Amniotic epithelial cell (primary cell): ENCODE results near the gene KIF17.
"Not testable (repeated sequence)": the region's sequence is repeated elsewhere in the genome, so short reads cannot be mapped to it uniquely, and the experiment has no call there.

ENCODE experiments used
- DNase-seq: peaks from one replicate; pipeline ENCODE4 v3.0.0-alpha.2; 2010; ENCODE audit warnings: low read depth

Gene KIF17

DNA sequence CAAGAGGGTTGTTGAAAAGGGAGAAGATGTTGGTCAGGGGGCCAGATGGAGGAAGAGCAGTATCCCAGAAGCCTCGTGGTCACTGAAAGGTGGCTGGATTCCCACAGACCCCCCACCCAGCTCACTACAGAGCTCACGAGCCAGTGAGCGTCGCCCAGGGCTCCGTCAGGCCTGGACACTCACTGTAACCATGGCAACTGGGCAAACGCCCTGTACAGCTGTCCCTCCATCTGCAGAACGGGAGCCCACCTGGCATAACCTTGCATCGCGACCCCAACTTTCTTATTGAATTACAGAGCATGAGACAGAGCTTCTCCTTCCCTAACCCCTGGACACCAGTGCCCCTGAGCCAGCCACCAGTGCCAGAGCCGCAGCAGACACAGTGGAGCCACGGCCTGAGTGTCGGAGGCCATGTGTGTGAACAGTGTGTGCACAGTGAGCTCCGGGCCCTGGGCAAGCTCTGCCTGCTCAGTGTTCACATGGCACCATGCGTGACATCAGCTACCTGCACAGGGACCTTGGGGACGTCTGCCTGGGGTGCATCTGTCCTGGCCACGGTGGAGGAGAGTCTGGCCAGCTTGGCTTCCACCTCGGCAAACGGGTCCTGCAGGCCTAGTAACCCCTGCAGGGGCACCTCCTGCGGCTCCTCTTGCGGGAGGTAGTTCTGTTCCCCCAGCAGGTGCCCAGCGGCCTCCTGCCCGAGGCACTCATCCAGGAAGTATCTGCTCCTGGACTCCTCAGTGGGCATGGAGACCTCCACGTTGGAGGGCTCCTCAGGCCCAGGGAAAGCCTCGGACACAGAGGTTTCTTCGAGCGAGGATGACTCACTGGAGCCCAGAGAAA lies 30.7 kb downstream of the KIF17 start:
- no peak for DNase-seq

DNA sequence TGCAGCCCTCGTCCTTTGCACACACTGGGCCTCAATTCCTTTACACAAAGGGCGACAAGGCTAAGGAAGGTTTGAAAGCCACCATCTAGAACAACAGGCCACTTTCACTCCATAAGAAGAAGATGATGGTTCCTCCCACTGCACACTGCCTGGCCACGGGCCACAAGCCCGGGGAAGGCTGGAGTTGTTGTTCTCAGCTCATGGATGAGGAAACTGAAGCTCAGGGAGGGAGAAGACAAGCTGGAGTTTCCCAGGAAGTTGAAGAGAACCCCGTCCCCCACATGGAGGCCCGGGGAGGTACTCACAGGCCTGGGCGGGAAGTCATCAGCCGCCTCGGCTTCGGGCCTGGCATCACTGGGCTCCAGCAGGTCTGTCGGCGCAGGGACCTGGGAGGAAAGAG lies 32.1 kb downstream of the KIF17 start:
- no peak for DNase-seq

DNA sequence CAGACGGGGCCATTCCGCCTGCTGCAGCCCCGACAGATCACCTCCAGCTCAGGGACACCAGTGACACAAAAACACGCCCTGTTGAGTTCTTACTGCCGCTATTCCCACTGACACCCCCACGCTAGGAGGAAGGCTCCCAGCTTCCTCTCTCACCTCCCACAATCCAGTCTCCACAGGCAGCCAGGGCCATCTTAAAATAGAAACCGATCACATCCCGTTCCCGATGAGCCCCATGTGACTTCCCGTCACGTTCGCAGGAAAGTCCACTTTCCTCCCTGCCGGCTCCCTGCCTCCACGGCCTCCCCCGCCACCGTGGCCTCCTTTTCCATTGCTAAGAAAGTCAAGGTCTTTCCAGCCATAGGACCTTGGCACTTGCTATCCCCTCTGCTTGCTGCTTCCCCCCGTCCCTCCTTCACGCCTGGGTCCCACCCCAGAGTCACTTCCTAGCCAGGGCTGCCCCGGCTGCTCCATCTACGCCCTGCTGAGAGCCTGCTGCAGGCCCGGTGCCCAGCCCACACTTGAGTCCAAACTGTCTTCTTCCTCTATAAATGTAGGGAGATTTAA lies 32.6 kb downstream of the KIF17 start:
- no peak for DNase-seq

DNA sequence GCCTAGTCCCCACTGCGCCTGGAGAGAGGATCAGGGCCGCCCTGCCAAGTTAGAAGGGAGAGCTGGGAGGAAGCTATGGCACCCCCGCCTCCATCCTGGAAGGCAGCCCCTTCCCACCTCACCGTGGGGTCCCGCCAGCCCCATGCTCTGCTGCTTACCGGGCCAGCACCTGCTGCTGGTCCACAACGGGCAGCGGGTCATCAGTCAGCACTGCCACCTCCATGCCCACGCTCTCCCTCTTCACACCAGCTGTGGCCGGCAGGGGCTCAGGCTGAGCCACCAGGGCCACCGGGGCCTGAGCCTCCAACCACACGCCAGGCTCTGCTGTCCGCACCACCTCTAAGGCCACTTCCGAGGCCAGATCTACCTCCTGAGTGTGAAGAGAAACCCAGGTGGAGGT lies 33.2 kb downstream of the KIF17 start:
- DNase-seq = no peak

DNA sequence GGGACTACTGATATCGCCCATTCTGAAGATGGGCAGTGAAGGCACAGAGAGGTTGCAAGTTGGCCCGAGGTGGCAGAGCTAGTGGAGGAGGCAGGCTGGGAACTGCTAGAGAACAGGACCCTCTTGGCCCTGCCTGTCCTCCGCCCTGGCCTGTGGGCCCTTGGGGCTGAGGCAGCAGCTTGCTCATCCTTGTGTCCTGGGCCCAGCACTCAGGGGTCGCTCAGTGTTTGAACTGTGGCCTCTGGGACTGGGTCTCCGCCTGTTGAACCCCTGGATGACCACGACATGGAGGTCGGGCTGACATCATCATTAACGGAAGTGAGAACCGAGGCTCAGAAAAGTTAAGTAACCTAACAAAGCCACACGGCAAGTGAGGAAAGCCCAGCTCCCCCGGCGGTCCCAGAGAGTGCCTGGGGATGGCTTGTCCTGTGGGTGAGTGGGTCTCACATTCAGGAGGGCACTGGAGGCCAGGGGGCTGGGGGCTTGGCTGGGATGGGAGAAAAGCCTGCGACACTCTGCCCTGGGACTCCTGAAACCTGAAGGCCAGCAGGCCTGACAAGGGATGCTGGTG lies 33.7 kb downstream of the KIF17 start:
- DNase-seq = no peak

DNA sequence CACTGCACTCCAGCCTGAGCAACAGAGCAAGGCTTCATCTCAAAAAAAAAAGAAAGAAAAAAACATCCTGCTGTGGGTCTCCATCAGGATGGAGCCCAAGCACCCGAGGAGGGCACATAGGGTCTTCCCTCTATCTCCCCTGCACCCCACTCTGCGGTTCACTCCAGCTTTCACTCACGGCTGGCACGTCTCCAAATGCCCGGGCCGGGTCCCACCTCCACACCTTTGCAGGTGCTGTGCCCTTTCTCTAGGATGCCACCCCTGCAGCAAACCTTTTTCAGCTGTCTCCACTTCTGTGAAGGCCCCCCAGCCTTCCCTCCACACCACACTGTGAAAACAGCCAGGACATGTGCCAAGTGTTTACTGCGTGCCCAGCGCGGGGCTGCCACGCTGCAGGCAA lies 34.2 kb downstream of the KIF17 start:
- DNase-seq = no peak

DNA sequence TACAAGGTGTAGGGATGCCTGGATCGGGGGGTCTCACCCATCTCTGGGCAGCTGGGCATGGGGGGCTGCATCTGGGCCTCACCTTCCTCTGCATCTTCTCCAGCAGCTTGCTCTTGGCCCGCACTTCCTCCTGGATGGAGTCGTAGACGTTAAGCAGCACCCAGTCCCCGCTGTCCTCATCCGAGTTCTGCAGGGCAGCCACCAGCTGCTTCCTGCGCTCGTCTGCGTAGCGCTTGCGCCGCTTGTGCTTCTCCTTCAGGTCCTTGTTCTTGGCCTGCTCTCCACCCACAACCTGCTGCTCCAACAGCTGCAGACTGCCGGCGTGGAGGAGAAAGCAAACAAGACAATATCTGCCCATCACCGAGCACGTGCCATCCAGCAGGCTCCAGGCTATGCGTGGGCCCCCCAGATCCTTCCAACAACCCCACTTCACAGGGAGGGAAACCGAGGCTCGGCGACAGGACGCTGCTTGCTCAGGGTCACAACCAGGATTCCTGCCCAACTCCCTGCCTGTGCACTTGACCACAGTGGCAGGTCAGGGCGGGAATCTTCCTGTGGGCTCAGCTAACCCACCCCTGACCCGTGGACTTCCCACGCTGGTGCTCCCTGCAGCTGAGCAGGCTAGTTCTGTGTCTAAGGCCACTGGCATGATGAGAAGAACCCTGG lies 35.1 kb downstream of the KIF17 start:
- no peak for DNase-seq

DNA sequence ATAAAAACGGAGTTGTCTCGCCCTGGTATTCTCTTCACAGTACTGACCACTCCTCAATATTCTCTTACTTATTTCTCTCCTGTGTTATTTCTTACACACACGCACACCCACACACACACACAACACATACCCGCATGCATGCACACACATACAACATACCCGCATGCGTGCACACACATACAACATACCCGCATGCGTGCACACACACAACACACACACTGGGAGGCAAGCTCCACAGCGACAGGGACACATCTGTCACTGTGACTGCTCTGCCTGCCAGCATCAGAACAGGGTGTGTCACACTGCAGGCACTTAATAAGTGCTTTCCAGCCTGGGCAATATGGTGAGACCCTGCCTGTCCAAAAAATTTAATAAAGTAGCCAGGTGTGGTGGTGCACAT lies 35.8 kb downstream of the KIF17 start:
- no peak for DNase-seq

DNA sequence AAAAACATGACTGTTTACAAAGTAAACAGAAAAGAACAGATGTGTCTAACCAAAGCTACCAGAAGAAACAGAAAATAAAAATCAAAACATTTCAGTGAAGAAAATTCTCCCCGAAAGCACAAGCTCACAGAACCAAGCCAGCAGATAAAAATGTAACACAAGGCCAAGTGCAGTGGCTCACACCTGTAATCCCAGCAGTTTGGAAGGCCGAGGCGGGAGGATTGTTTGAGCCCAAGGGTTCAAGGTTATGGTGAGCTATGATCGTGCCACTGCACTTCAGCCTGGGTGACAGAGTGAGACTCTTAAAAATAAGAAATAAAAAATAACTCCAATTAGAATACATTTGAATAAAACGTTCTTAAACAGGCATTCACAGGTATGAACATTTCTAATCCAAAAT lies 37.5 kb downstream of the KIF17 start:
- DNase-seq = no peak

DNA sequence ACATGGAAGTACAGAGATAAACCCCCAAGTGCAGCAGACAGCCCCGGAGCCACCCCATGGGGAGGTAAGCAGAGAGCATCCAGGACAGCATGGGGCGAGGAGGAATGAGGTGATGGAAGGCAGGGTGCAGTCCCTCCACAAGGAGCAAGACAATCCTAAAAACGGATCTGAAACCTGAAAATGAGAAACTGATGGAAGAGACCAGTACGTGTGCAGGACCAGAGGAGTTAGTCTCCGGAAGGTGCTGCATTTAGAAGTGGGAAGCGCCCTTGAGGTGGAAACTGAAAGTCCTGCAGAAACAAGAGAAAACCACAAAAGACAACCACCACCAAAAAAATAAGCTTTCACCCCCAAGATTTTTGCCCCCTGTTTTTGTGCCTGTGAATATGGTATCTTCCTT lies 39.2 kb downstream of the KIF17 start:
- DNase-seq = no peak

DNA sequence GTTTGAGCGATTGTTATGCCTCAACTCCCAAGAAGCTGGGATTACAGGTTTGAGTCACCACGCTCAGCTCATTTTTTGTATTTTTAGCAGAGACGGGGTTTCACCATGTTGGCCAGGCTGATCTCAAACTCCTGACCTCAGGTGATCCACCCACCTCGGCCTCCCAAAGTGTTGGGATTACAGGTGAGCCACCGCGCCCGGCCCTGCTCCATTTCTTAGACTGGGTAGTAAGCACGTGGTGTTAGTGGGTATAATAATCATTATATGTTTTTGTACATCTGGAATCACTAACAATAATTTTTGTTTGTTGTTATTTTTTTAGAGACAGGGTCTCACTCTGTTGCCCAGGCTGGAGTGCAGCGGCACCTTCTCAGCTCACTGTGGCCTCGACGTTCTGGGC lies 44.2 kb downstream of the KIF17 start:
- not testable (repeated sequence) for DNase-seq

DNA sequence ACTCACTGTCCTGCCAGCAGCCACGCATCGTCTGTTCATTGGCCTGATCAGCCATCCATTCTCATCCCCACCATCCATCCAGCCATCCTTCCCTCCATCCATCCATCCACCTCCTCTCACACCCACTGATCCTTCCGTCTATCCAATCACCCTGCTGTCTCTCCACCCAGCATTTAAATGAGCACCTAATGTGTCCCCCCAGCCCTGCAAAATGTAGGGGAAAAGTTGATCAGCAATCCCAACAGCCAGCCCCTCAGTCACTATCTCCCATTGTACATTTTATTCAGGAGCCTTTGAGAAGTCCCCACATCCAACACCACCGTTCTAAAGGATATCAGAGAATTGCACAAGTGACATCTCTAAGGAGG lies 45.6 kb downstream of the KIF17 start:
- no peak for DNase-seq

DNA sequence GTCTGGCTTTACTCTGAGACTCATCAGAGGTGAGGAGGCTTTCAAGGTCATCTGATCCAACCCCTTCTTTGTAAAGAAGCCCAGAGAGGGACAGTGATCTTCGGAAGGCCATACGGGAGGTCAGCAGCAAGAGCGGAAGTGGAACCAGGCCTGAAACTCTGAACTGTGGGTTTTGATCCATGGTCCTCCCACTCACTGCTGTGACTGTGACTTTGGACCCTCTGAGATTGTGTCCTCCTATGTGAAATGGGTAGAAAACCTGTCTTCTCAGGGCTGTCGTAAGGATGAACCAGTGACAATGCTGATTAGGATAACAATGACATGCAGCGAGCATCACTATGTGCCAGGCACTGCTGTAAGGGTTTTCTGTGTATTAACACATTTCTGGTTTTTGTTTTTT lies 46.9 kb downstream of the KIF17 start:
- no peak for DNase-seq

DNA sequence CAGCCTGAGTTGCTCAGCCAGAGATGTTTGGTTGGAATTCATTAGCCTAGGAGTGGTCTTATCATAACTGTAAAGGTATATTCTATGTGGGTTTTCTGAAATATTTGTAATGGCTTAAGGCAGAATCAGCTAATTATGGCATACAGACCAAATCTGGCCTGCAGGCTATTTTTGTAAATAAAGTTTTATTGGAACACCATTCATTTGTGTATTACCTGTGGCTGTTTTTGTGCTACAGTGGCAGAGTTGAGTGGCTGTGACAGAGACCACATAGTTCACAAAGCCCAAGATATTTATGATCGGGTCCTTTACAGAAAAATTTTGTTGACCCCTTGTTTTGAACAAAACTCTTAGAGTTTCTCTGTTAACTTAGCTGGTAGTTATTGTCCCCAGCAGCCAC lies 49.2 kb downstream of the KIF17 start:
- no peak for DNase-seq

DNA sequence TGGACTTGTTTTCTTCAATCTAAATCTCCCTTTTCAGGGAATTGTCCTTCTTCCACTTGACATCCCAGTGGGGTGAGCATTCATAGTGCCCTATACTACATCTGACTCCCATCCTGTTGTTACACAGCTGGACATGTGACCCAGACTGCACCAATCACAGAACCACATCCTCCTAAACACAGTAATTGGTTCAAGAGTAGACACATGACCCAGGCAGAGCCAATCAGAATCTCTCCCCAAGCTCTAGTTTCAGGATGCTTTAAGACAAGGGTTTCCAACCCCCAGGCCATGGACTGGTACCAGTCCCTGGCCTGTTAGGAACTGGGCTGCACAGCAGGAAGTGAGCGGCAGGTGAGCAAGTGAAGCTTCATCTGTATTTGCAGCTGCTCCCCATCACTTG lies 51.0 kb downstream of the KIF17 start:
- DNase-seq = peak; percentile 21

DNA sequence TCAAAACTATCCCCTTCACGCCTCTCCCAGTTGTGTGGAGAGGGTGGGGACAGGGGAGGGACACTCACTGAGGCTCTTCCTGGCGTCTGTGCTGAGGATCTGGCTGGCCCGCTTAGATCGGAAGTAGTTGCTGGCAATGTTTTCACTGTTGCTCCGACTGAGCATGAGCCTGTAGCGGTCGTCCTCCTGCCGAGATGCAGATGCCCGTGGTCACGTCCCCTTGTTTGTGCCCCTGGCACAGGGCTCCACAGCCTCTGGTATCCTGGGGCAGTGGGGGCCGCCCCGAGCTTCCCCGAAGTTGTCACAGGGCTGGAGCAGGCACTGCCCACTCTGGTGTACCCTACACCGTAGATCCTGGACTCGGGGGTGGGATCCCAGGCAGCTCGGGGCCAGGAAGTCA lies 51.7 kb downstream of the KIF17 start:
- no peak for DNase-seq

DNA sequence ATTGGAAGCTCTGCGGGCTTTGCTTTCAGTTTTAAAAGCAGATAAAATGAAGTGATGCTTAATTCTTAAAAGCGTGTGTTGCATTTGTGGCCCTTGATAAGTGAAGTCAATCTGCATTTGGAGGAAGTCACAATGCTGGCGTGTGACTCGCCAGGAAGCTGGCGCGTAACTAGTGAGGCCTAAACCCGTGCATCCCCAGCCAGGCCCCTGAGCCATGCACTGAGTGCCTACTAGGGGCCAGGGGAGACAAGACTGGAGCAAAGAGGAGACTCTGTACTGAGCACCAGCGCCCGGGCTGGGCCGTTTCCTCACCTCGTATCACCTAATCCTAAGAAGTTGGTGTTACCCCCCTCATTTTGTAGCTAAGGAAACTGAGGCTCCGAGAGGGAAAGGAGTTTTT lies 52.1 kb downstream of the KIF17 start:
- DNase-seq = no peak

DNA sequence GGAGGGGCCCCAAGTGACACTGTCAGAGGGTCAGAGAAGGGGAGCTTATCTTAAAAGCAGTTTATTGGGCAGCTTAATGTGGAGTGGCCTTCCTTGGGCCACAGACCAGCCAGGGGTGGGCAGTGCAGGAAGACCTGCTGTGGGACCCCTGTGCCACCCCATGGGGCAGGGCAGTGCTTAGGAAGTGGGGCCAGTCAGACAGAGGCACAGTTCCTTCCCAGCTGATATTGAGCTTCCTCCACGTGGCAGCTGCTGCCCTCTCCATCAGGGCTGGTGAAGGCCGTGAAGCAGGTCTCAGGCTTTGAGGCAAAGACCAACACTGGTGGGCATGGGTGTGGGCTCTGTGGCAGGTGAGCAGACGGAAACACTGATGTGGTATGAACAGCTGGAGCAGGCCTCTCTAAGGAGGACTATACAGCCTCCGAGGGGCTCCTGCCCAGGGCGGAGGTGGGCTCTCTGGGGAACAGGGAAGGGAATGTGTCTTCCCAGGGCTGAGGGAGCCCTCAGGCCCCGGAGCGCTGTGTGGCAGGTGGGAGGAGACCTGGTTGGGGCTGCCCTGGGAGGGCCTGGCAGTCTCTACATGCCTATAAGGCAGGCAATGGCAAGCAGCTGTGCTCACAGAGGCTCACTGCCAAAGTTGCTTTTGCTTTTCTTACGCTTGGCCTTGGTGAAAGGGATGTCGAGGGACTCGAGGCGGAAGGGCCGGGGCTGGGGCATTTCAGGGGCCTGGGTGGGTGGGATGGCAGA lies 53.7 kb downstream of the KIF17 start:
- no peak for DNase-seq

DNA sequence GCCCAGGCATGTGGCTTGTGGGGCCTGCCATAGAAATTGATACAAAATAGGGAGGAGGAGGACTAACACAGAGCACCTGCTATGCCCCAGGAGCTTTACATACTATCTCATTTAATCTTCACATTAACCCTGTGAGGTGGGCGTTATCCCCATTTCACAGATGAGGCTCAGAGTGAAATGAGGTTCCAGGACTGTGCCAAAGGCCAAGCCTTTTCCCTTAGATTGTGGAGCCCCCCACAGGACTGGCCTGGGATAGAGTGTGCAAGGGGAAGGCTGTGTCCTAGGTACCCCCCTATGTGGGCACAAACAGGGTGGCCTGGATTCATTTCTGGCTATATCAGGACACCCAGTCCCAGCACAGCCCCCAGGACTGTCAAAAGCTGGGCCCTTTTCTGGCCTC lies 54.4 kb downstream of the KIF17 start:
- no peak for DNase-seq

DNA sequence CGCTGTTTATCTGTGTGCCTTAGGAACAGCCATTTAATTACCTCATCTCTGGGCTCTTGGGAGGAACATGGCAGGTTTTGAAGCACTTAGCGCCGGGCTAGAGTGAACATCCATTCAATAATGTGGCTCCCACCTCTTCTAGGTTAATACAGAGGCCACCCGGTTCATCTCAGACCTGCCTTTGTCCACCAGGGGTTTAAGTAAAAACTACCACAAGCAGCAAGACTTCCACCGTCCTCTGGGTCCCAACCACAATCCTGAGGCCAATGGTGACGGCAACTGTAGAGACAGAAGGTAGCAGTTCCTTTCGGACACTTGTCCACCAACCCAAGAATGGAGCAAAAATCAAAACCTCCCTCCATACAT lies 55.7 kb downstream of the KIF17 start:
- DNase-seq = no peak

DNA sequence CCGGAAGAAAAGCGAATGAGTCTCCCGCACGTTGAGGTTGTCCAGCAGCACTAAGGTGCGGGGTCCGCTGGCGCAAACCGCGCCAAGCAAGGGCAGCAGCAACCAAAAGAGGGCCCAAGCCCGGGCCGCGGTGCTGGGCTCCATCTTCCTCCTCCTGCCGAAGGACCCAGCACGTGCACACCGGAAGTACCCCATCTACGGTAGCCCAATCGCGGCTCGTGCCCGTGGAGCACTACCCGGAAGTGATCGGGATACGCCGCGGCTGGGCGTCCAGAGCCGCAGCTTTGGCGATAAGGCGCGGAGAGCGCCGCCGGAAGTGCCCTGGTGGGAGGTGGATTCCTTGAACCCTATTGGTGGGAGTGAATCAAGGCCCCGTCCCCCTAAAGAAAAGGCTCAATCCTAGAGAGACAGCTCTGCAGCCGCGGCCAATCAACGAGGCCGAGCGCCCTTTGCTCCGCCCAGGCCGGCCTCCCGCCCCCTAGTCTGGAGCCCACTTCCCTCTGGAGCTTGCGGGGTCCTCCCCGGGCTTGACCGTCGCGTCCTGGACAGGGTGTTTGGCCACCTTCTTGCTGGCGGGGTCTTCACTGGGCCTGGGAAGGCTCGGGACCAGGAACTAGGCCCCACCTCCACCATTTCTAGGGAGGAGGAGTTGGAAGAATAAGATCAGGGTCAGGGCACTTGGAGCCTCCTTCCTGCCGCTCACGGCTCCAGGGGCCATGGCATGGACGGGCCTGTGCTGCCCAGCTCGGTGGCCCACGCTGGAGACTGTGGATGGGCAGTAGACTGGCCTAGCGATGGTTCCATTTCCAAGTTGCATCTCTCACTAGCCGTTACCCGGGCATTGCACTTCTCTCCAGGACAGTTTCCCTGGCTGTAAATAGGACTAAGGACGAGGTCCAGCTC lies 56.3 kb downstream of the KIF17 start, which contains the start of gene DDOST:
Gene DDOST, minus strand, starts transcription at position 163 of the 903 bp plus-strand sequence. Its CDS starts 19 bp downstream, at position 144.
- peak; percentile 98 for DNase-seq
